GM12878 (cell line): ENCODE data around the gene COMMD10. TPM values are rescaled to one million over a fixed set of nuclear protein-coding genes. Genes with fewer than 3 reads are reported as not detected.

Experiments
- ATAC-seq: fragments of 200-7000 bp; cut with Tn5 transposase; 3 replicates; pipeline ENCODE4 v1.9.1; 2020; ENCODE audit warnings: mild to moderate bottlenecking, moderate library complexity
- BruUV-seq: library from RNA; stranded (reverse); fragments of 400-500 nt; replicated peaks from 2 replicates; lab custom pipeline; 2021; lab: Mats Ljungman, UMichigan
- CTCF ChIA-PET: fragments of 300-600 bp; sonication (Branson Sonifier 250); formaldehyde crosslinking; extraction: SDS; loops from one replicate; lab custom pipeline; 2021; ENCODE audit warnings: inconsistent platforms; lab: Yijun Ruan, JAX
- POLR2A ChIA-PET: fragments of 350-600 bp; formaldehyde crosslinking; extraction: SDS; loops from one replicate; lab custom pipeline; 2021; ENCODE audit warnings: inconsistent platforms; lab: Charles Lee
- RAD21 ChIA-PET: fragments of 300-600 bp; sonication (Branson Sonifier 250); formaldehyde crosslinking; loops from one replicate; lab custom pipeline; 2023; ENCODE audit warnings: antibody characterized with exemption; ENCODE audit not compliant: unreplicated experiment; lab: Charles Lee
- SMC1A ChIA-PET: fragments of 300-600 bp; sonication (Branson Sonifier 250); formaldehyde crosslinking; loops from one replicate; lab custom pipeline; 2023; ENCODE audit not compliant: unreplicated experiment, uncharacterized antibody; lab: Charles Lee
- DNase-seq: peaks from one replicate; pipeline ENCODE4 v3.0.0-alpha.2; 2011; ENCODE audit warnings: low read depth, low spot score
- FAIRE-seq: peaks from 3 replicates; lab custom pipeline; 2011; peaks lifted over from hg19 to GRCh38; lab: Jason Lieb, UNC
- H2AFZ ChIP-seq: 2 replicates; pipeline ENCODE4 v1.6.0; 2011; ENCODE audit warnings: low read depth, low read length, control low read depth; ENCODE audit not compliant: control insufficient read depth
- H3K27ac ChIP-seq: 2 replicates; pipeline ENCODE4 v1.5.1; 2011; ENCODE audit warnings: control low read depth; ENCODE audit not compliant: control insufficient read depth, insufficient read depth
- H3K27me3 ChIP-seq, 2 experiments: replicated peaks in 1 of 2; 2 replicates each; pipeline versions ENCODE4 v1.6.0 to v1.6.1; 2011; ENCODE audit warnings: low read length in 1 of 2; ENCODE audit not compliant: control insufficient read depth in 2 of 2, insufficient read depth in 2 of 2
- H3K36me3 ChIP-seq, 2 experiments: 2 replicates each; pipeline ENCODE4 v1.5.1; 2011; ENCODE audit warnings: low read length in 1 of 2; ENCODE audit not compliant: control insufficient read depth in 2 of 2, insufficient read depth in 2 of 2
- H3K4me1 ChIP-seq: 2 replicates; pipeline ENCODE4 v1.6.1; 2011; ENCODE audit warnings: mild to moderate bottlenecking, low read length, moderate library complexity, mixed read lengths; ENCODE audit not compliant: control insufficient read depth, insufficient read depth
- H3K4me2 ChIP-seq: 2 replicates; pipeline ENCODE4 v1.6.0; 2011; ENCODE audit warnings: control low read depth; ENCODE audit not compliant: control insufficient read depth, insufficient read depth
- H3K4me3 ChIP-seq: fragments of 200-600 bp; sonication (generic); 2 replicates; pipeline ENCODE4 v1.5.1; 2016
- H3K79me2 ChIP-seq: 2 replicates; pipeline ENCODE4 v1.6.0; 2011; ENCODE audit warnings: low read length; ENCODE audit not compliant: control insufficient read depth, insufficient read depth
- H3K9ac ChIP-seq: 2 replicates; pipeline ENCODE4 v1.8.0; 2011; ENCODE audit warnings: low read length, control low read depth, mixed read lengths; ENCODE audit not compliant: control insufficient read depth, insufficient read depth
- H3K9me3 ChIP-seq: replicated peaks from 3 replicates; pipeline ENCODE4 v1.5.1; 2011; ENCODE audit warnings: mild to moderate bottlenecking, low read length; ENCODE audit not compliant: control insufficient read depth, insufficient read depth
- H4K20me1 ChIP-seq: 2 replicates; pipeline ENCODE4 v1.6.0; 2011; ENCODE audit not compliant: control insufficient read depth, insufficient read depth
- BACH1 ChIP-seq: fragments of 450-650 bp; IDR thresholded peaks from 2 replicates; pipeline ENCODE4 v1.6.1; 2017; ENCODE audit warnings: mild to moderate bottlenecking, borderline replicate concordance
- BMI1 ChIP-seq: fragments of 450-650 bp; IDR thresholded peaks from 2 replicates; pipeline ENCODE4 v1.6.1; 2016; ENCODE audit warnings: mild to moderate bottlenecking, moderate library complexity, borderline replicate concordance
- EED ChIP-seq: sonication (generic); IDR thresholded peaks from 2 replicates; pipeline ENCODE4 v1.6.1; 2016; ENCODE audit warnings: antibody characterized with exemption, low read depth
- MXI1 ChIP-seq: fragments of 150-350 bp; IDR thresholded peaks from 2 replicates; pipeline ENCODE4 v1.6.1; 2011; ENCODE audit warnings: low read depth, mild to moderate bottlenecking, inconsistent platforms, low read length, improper control_type of control experiment
- NFIC ChIP-seq: IDR thresholded peaks from 2 replicates; pipeline ENCODE4 v1.6.1; 2012; ENCODE audit warnings: low read depth, mild to moderate bottlenecking, inconsistent platforms, low read length, moderate library complexity
- SMARCA5 ChIP-seq: fragments of 450-650 bp; IDR thresholded peaks from 2 replicates; pipeline ENCODE4 v1.6.1; 2017; ENCODE audit warnings: mild to moderate bottlenecking
- SRF ChIP-seq, 2 experiments: IDR thresholded peaks; 2 replicates each; pipeline ENCODE4 v1.6.1; 2011; ENCODE audit warnings: low read depth in 2 of 2, low read length in 2 of 2, mild to moderate bottlenecking in 1 of 2, moderate library complexity in 1 of 2
- WGBS: methylation state at CpG from one replicate; pipeline ENCODE4 v1.1.6; 2016; ENCODE audit warnings: low lambda C conversion rate; ENCODE audit not compliant: insufficient replicate concordance, insufficient coverage; ENCODE audit errors: missing lambda C conversion rate; 5-methylcytosine and 5-hydroxymethylcytosine counted together
- in situ Hi-C: fragments of 300-500 bp; cut with MboI; formaldehyde crosslinking; loops from 9 replicates; pipeline ENCODE4 v1.14.3; 2018; ENCODE audit warnings: mixed read lengths
- intact Hi-C: fragments of 100-400 bp; cut with micrococcal nuclease; formaldehyde crosslinking; loops from one replicate; pipeline ENCODE4 v1.14.2; 2022; ENCODE audit not compliant: unreplicated experiment
- polyA plus RNA-seq, 11 experiments: library from polyadenylated mRNA; depleted of rRNA in 4 of 11; unstranded in 6 of 11; stranded (reverse) in 5 of 11; fragments of >200 nt; fragmentation: Nextera tagmentation in 4 of 11; fragmentation: Illumina TruSeq in 1 of 11; extraction: Ambion mirVana in 4 of 11; extraction: Trizol in 1 of 11; gene quantifications; 1 replicate in 1 of 11; 2 replicates in 10 of 11; pipeline versions ENCODE4 v1.2.1 to v1.2.3, GENCODE V29; 2011 to 2016; ENCODE audit warnings: inconsistent platforms in 2 of 11, missing spikeins in 2 of 11, low read depth in 1 of 11
- total RNA-seq, 4 experiments: library from RNA; depleted of rRNA in 3 of 4; stranded (reverse); fragments of >200 nt in 3 of 4; fragmentation: Illumina TruSeq in 1 of 4; extraction: Trizol in 1 of 4; gene quantifications; 2 replicates each; pipeline versions ENCODE4 v1.2.1 to v1.2.3, GENCODE V29; 2013 to 2021
- TF ChIP-seq, protein P1 (sequence below): IDR thresholded peaks from 2 replicates; pipeline ENCODE4 v1.6.1; 2011; ENCODE audit warnings: borderline replicate concordance, low read depth, mild to moderate bottlenecking, moderate library complexity, mixed read lengths, low read length; ENCODE audit not compliant: insufficient read depth; ENCODE audit errors: extremely low read length
- TF ChIP-seq, protein P2 (sequence below): fragments of 450-650 bp; IDR thresholded peaks from 2 replicates; pipeline ENCODE4 v1.6.1; 2016; ENCODE audit warnings: mild to moderate bottlenecking
- TF ChIP-seq, protein P3 (sequence below): fragments of 450-650 bp; IDR thresholded peaks from 2 replicates; pipeline ENCODE4 v1.6.1; 2017; ENCODE audit warnings: antibody characterized with exemption, mild to moderate bottlenecking, moderate library complexity

COMMD10 gene
- total and polyA plus RNA-seq, 10 of the 15 experiments (the other 5 are each of a cell fraction or from before 2014, with no cell fraction given): 19.6 to 98.7 (median 28.0) TPM

- Histone ChIP-seq H3K27ac (no peak overlapping the region), H3K27me3 (no peaks in the 10 kb centered on the region), H3K4me3 (no peak overlapping the region), H2AFZ (no peak overlapping the region), H3K4me1 (no peaks in the 10 kb centered on the region), H3K9ac (no peak overlapping the region), H3K36me3 (0 out of 4 replicates have a peak, but pooled peaks cover 0 to 5% of the 10 kb centered on the region in 2 experiments), H4K20me1 (no peaks in the 10 kb centered on the region), H3K79me2 (no peaks in the 10 kb centered on the region), H3K9me3 (no peaks in the 10 kb centered on the region; the same call in 1 of the 3 replicates), H3K4me2 (no peak overlapping the region)
- POLR2A ChIA-PET: no interaction called here
- WGBS: 91% methylated on average over 2 of the region's 2 CpGs
- DNase-seq (no peak), ATAC-seq (no peak), FAIRE-seq (no peak)
- CTCF ChIA-PET: interaction anchor here (0.6 kb wide), 1 partner anchor 18 kb away, joined by 3 read pairs; no protein-coding TSS in a partner anchor
- BruUV-seq: no TSS peak
- SMC1A ChIA-PET: interaction anchor here (1.1 kb wide), 1 partner anchor 56 kb away, joined by 3 read pairs; no protein-coding TSS in a partner anchor
- RAD21 ChIA-PET: no interaction called here
- TF ChIP-seq SMARCA5 (no peak), BMI1 (no peak), MXI1 (no peak), BACH1 (no peak)
- TF ChIP-seq, protein P1, sequence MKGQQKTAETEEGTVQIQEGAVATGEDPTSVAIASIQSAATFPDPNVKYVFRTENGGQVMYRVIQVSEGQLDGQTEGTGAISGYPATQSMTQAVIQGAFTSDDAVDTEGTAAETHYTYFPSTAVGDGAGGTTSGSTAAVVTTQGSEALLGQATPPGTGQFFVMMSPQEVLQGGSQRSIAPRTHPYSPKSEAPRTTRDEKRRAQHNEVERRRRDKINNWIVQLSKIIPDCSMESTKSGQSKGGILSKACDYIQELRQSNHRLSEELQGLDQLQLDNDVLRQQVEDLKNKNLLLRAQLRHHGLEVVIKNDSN: no peak
- in situ Hi-C loops: no loop called here
- intact Hi-C loops: no loop called here
Observed at GRCh38 chr5:116306846-116307245, 222.0 kb downstream of the COMMD10 start.

GRCh38 chr5:116308391-116308790 lies 223.6 kb downstream of the COMMD10 start:
- Histone ChIP-seq H3K79me2 (no peaks in the 10 kb centered on the region), H3K4me3 (no peak overlapping the region), H3K27me3 (no peaks in the 10 kb centered on the region), H3K4me1 (no peaks in the 10 kb centered on the region), H4K20me1 (no peaks in the 10 kb centered on the region), H3K4me2 (no peak overlapping the region), H2AFZ (no peak overlapping the region), H3K9me3 (no peaks in the 10 kb centered on the region; the same call in 1 of the 3 replicates), H3K9ac (no peak overlapping the region), H3K36me3 (no peaks in the 10 kb centered on the region), H3K27ac (no peak overlapping the region)
- ATAC-seq (no peak), FAIRE-seq (no peak), DNase-seq (no peak)
- ChIA-PET SMC1A (interaction anchor here (0.7 to 2.2 kb wide), 3 partner anchors 13 to 123 kb away, joined by 3 to 5 read pairs (median 4); no protein-coding TSS in a partner anchor), CTCF (no interaction called here), POLR2A (no interaction called here), RAD21 (no interaction called here)
- BruUV-seq: no TSS peak
- WGBS: 91% methylated on average over 3 of the region's 3 CpGs
- intact Hi-C loops (no loop called here), in situ Hi-C loops (no loop called here)
- TF ChIP-seq SRF (IDR thresholded peaks at IDR 0.05; ENCODE audit: low read depth in 2 of 2, low read length in 2 of 2) (no peak), EED (no peak), NFIC (no peak)
- TF ChIP-seq, protein P2, sequence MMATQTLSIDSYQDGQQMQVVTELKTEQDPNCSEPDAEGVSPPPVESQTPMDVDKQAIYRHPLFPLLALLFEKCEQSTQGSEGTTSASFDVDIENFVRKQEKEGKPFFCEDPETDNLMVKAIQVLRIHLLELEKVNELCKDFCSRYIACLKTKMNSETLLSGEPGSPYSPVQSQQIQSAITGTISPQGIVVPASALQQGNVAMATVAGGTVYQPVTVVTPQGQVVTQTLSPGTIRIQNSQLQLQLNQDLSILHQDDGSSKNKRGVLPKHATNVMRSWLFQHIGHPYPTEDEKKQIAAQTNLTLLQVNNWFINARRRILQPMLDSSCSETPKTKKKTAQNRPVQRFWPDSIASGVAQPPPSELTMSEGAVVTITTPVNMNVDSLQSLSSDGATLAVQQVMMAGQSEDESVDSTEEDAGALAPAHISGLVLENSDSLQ: no peak
- TF ChIP-seq, protein P3, sequence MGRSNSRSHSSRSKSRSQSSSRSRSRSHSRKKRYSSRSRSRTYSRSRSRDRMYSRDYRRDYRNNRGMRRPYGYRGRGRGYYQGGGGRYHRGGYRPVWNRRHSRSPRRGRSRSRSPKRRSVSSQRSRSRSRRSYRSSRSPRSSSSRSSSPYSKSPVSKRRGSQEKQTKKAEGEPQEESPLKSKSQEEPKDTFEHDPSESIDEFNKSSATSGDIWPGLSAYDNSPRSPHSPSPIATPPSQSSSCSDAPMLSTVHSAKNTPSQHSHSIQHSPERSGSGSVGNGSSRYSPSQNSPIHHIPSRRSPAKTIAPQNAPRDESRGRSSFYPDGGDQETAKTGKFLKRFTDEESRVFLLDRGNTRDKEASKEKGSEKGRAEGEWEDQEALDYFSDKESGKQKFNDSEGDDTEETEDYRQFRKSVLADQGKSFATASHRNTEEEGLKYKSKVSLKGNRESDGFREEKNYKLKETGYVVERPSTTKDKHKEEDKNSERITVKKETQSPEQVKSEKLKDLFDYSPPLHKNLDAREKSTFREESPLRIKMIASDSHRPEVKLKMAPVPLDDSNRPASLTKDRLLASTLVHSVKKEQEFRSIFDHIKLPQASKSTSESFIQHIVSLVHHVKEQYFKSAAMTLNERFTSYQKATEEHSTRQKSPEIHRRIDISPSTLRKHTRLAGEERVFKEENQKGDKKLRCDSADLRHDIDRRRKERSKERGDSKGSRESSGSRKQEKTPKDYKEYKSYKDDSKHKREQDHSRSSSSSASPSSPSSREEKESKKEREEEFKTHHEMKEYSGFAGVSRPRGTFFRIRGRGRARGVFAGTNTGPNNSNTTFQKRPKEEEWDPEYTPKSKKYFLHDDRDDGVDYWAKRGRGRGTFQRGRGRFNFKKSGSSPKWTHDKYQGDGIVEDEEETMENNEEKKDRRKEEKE: no peak
